K562 (cell line): ENCODE results near the gene MAST3. TPM values are rescaled to one million over a fixed set of nuclear protein-coding genes. Genes with fewer than 3 reads are reported as not detected.

ENCODE experiments used
- ATAC-seq: fragments of 200-7000 bp; cut with Tn5 transposase; 3 replicates; pipeline ENCODE4 v1.9.1; 2020; ENCODE audit warnings: moderate library complexity
- BruUV-seq: library from RNA; stranded (reverse); fragments of 400-500 nt; replicated peaks from 2 replicates; lab custom pipeline; 2021; lab: Mats Ljungman, UMichigan
- CTCF ChIA-PET: fragments of 300-600 bp; formaldehyde crosslinking; extraction: SDS; loops from one replicate; lab custom pipeline; 2021; ENCODE audit warnings: low intra/inter-chr PET ratio; lab: Yijun Ruan, JAX
- POLR2A ChIA-PET: fragments of 300-600, 350-650 bp; sonication (Branson Sonifier 250); formaldehyde crosslinking; extraction: SDS; loops from one replicate; lab custom pipeline; 2021; ENCODE audit warnings: antibody characterized with exemption, inconsistent platforms; lab: Yijun Ruan, JAX
- DNase-seq, 4 experiments: peaks; one replicate each; pipeline versions ENCODE4 v3.0.0 to v3.0.0-alpha.2; 2011 to 2018; ENCODE audit warnings: low spot score in 3 of 4, mixed read lengths in 3 of 4; ENCODE audit errors: extremely low read depth in 1 of 4
- FAIRE-seq: peaks from 2 replicates; lab custom pipeline; 2011; peaks lifted over from hg19 to GRCh38; lab: Jason Lieb, UNC
- H2AFZ ChIP-seq: 2 replicates; pipeline ENCODE4 v1.6.0; 2011; ENCODE audit warnings: low read depth, low read length, control low read depth, inconsistent platforms
- H3K27ac ChIP-seq: fragments of 200-600 bp; 3 replicates; pipeline ENCODE4 v1.8.0; 2011; ENCODE audit warnings: low read depth, mild to moderate bottlenecking, control low read depth, inconsistent platforms, low read length, moderate library complexity, mixed read lengths; ENCODE audit errors: extremely low read depth
- H3K27me3 ChIP-seq, 2 experiments: fragments of 300-600 bp in 1 of 2; 2 replicates in 1 of 2; 3 replicates in 1 of 2; pipeline versions ENCODE4 v1.6.0 to v1.8.0; 2011; ENCODE audit warnings: inconsistent platforms in 2 of 2, low read length in 2 of 2, mild to moderate bottlenecking in 1 of 2, mixed read lengths in 1 of 2, moderate library complexity in 1 of 2; ENCODE audit not compliant: control insufficient read depth in 2 of 2, insufficient read depth in 2 of 2
- H3K36me3 ChIP-seq: fragments of 300-600 bp; 3 replicates; pipeline ENCODE4 v1.8.0; 2011; ENCODE audit warnings: mild to moderate bottlenecking, low read length, inconsistent platforms; ENCODE audit not compliant: control insufficient read depth, insufficient read depth
- H3K4me1 ChIP-seq, 2 experiments: fragments of 200-600 bp in 1 of 2; replicated peaks in 1 of 2; 2 replicates in 1 of 2; 3 replicates in 1 of 2; pipeline versions ENCODE4 v1.5.1 to v1.8.0; 2011; ENCODE audit warnings: inconsistent platforms in 2 of 2, low read length in 2 of 2, mild to moderate bottlenecking in 1 of 2, mixed read lengths in 1 of 2, moderate library complexity in 1 of 2; ENCODE audit not compliant: control insufficient read depth in 2 of 2, insufficient read depth in 2 of 2
- H3K4me2 ChIP-seq: 2 replicates; pipeline ENCODE4 v1.6.1; 2011; ENCODE audit warnings: low read length, control low read depth, inconsistent platforms, mixed read lengths; ENCODE audit not compliant: insufficient read depth
- H3K4me3 ChIP-seq: fragments of 200-600 bp; sonication (generic), shearing (Covaris generic); 2 replicates; pipeline ENCODE4 v1.5.1; 2016; ENCODE audit warnings: control low read depth, inconsistent platforms
- H3K79me2 ChIP-seq: fragments of 200-600 bp; 3 replicates; pipeline ENCODE4 v1.8.0; 2011; ENCODE audit warnings: low read length, inconsistent platforms; ENCODE audit not compliant: control insufficient read depth, insufficient read depth
- H3K9ac ChIP-seq, 2 experiments: 2 replicates each; pipeline versions ENCODE4 v1.6.0 to v1.6.1; 2011; ENCODE audit warnings: low read depth in 2 of 2, low read length in 2 of 2, control low read depth in 1 of 2, inconsistent platforms in 1 of 2, mild to moderate bottlenecking in 1 of 2, mixed read lengths in 1 of 2; ENCODE audit not compliant: insufficient read depth in 1 of 2
- H3K9me1 ChIP-seq: one replicate; pipeline ENCODE4 v1.6.0; 2011; ENCODE audit warnings: inconsistent platforms, mild to moderate bottlenecking, low read length, moderate library complexity; ENCODE audit not compliant: control insufficient read depth, insufficient read depth
- H3K9me3 ChIP-seq: replicated peaks from 2 replicates; pipeline ENCODE4 v1.5.1; 2011; ENCODE audit warnings: low read depth, low read length, inconsistent platforms; ENCODE audit not compliant: control insufficient read depth, insufficient read depth
- H4K20me1 ChIP-seq: replicated peaks from 2 replicates; pipeline ENCODE4 v1.6.1; 2011; ENCODE audit warnings: low read length, inconsistent platforms, mixed read lengths; ENCODE audit not compliant: control insufficient read depth, insufficient read depth
- BCL6 ChIP-seq: fragments of 250-450 bp; sonication (Bioruptor Pico); IDR thresholded peaks from 2 replicates; pipeline ENCODE4 v1.4.0; 2020
- BCOR ChIP-seq: fragments of 450-650 bp; IDR thresholded peaks from 2 replicates; pipeline ENCODE4 v1.6.1; 2016
- CEBPG ChIP-seq, 3 experiments: fragments of 200-800 bp in 1 of 3; sonication (Bioruptor generic) in 1 of 3; sonication (generic) in 1 of 3; formaldehyde crosslinking in 1 of 3; IDR thresholded peaks in 2 of 3; conservative IDR thresholded peaks in 1 of 3; 2 replicates each; pipeline versions ENCODE4 v1.6.1 to v1.8.0; 2016 to 2022; ENCODE audit warnings: missing compliant biosample characterization in 2 of 3, missing genetic modification characterization in 2 of 3, mild to moderate bottlenecking in 1 of 3, missing genetic modification reagents in 1 of 3
- EGR1 ChIP-seq: fragments of 450-650 bp; conservative IDR thresholded peaks from 2 replicates; pipeline ENCODE4 v1.6.1; 2017; ENCODE audit warnings: mild to moderate bottlenecking
- EZH2 ChIP-seq: IDR thresholded peaks from 2 replicates; pipeline ENCODE4 v1.6.1; 2012; ENCODE audit warnings: low read depth, mild to moderate bottlenecking, inconsistent platforms, low read length, borderline replicate concordance
- PRMT5 ChIP-seq: sonication (generic); formaldehyde crosslinking; IDR thresholded peaks from 2 replicates; pipeline ENCODE4 v1.5.0; 2020; ENCODE audit warnings: missing genetic modification reagents
- RBM25 ChIP-seq: fragments of 200-400 bp; formaldehyde crosslinking; IDR thresholded peaks from 2 replicates; pipeline ENCODE4 v1.6.1; 2018; ENCODE audit warnings: low read length, low read depth, moderate library complexity; ENCODE audit not compliant: severe bottlenecking
- SMARCA5 ChIP-seq: fragments of 450-650 bp; IDR thresholded peaks from 2 replicates; pipeline ENCODE4 v1.6.1; 2016
- ZFPM2 ChIP-seq: fragments of 250-450 bp; sonication (Bioruptor Pico); IDR thresholded peaks from 2 replicates; pipeline ENCODE4 v1.5.1; 2022; ENCODE audit warnings: mild to moderate bottlenecking
- WGBS: fragments of 100-300 bp; shearing (Covaris generic); methylation state at CpG from one replicate; pipeline ENCODE4 v1.1.6; 2016; ENCODE audit warnings: low coverage, mixed read lengths; ENCODE audit not compliant: insufficient coverage; ENCODE audit errors: missing lambda C conversion rate; 5-methylcytosine and 5-hydroxymethylcytosine counted together
- in situ Hi-C: fragments of 300-500 bp; cut with MboI; formaldehyde crosslinking; loops from 4 replicates; pipeline ENCODE4 v1.15.0; 2018; ENCODE audit warnings: inconsistent platforms, mixed read lengths
- intact Hi-C: fragments of 100-400 bp; cut with micrococcal nuclease; formaldehyde crosslinking; loops from 2 replicates; pipeline ENCODE4 v1.14.2; 2022
- polyA plus RNA-seq, 8 experiments: library from polyadenylated mRNA; depleted of rRNA in 4 of 8; stranded (reverse) in 5 of 8; unstranded in 3 of 8; fragments of >200 nt; fragmentation: Nextera tagmentation in 2 of 8; fragmentation: Illumina TruSeq in 1 of 8; extraction: Ambion mirVana in 2 of 8; extraction: Trizol in 1 of 8; gene quantifications; 2 replicates each; pipeline versions ENCODE4 v1.2.1 to v1.2.3, GENCODE V29; 2011 to 2014; ENCODE audit warnings: inconsistent platforms in 1 of 8, missing spikeins in 1 of 8
- total RNA-seq, 7 experiments: library from RNA; depleted of rRNA in 6 of 7; stranded (reverse); fragments of >200 nt in 6 of 7; fragmentation: Illumina TruSeq in 2 of 7; extraction: Trizol in 2 of 7; gene quantifications; 2 replicates each; pipeline versions ENCODE4 v1.2.1 to v1.2.3, GENCODE V29; 2011 to 2021; ENCODE audit warnings: low replicate concordance in 1 of 7

The MAST3 gene
- total and polyA plus RNA-seq, 9 of the 15 experiments (the other 6 are each of a cell fraction or from before 2014, with no cell fraction given): 0.94 to 9.9 (median 2.4) TPM

- BruUV-seq: no TSS peak
- intact Hi-C loops: no loop called here
- WGBS: 43% methylated on average over 11 of the region's 11 CpGs
- no peaks in the 10 kb centered on the region for H3K9me3 ChIP-seq
- in situ Hi-C loops: no loop called here
- H2AFZ ChIP-seq: no peak overlapping the region
- no peak for TF ChIP-seq BCOR
- 0 out of 2 replicates have a peak, but pooled peaks have one; percentile 12 for TF ChIP-seq CEBPG (CRISPR knock-in tag; IDR thresholded peaks at IDR 0.05)
- no peak for TF ChIP-seq CEBPG (tag; conservative IDR thresholded peaks at IDR 0.05 in 1 of 2, IDR thresholded peaks at IDR 0.05 in 1 of 2)
- no peak for TF ChIP-seq EZH2
- TF ChIP-seq EGR1: 0 out of 2 replicates have a peak, but pooled peaks have one; percentile 16
- TF ChIP-seq BCL6 (CRISPR knock-in tag): no peak
- FAIRE-seq: no peak
- no peaks in the 10 kb centered on the region for H4K20me1 ChIP-seq
- no peaks in the 10 kb centered on the region for H3K9me1 ChIP-seq
- H3K4me3 ChIP-seq: no peak overlapping the region
- ATAC-seq: no peak
- H3K4me2 ChIP-seq: no peak overlapping the region
- no peaks in the 10 kb centered on the region for H3K36me3 ChIP-seq
- H3K79me2 ChIP-seq: no peaks in the 10 kb centered on the region
- CTCF ChIA-PET: no interaction called here
- POLR2A ChIA-PET: interaction anchor here (0.6 to 1.2 kb wide), 3 partner anchors 17 to 350 kb away, joined by 3 read pairs; partner anchors contain the start of gene IL12RB1
- H3K27me3 ChIP-seq: peaks cover 3 to 12% of the 10 kb centered on the region in 2 experiments; a peak in 1 of 5 replicates
- H3K27ac ChIP-seq: no peak overlapping the region
- H3K4me1 ChIP-seq: peaks cover 1 to 7% of the 10 kb centered on the region in 2 experiments; a peak in 4 of 5 replicates
- peak overlapping the region in 1 of 2 experiments; percentile 55; a peak in 1 of 4 replicates for H3K9ac ChIP-seq
- no peak for DNase-seq
Measured at GRCh38 chr19:18070181-18070580, 27.4 kb upstream of the MAST3 start.

GRCh38 chr19:18072335-18072734, 25.2 kb upstream of the MAST3 start:
- Histone ChIP-seq H3K27me3 (peaks cover 3 to 12% of the 10 kb centered on the region in 2 experiments; a peak in 1 of 5 replicates), H2AFZ (no peak overlapping the region), H3K4me2 (no peak overlapping the region), H3K4me3 (no peak overlapping the region), H3K79me2 (no peaks in the 10 kb centered on the region), H3K9me3 (no peaks in the 10 kb centered on the region), H3K27ac (no peak overlapping the region), H3K4me1 (peaks cover 0 to 5% of the 10 kb centered on the region in 2 experiments; a peak in 2 of 5 replicates), H3K36me3 (no peaks in the 10 kb centered on the region), H4K20me1 (no peaks in the 10 kb centered on the region), H3K9ac (no peak overlapping the region), H3K9me1 (no peaks in the 10 kb centered on the region)
- DNase-seq: no peak
- TF ChIP-seq SMARCA5 (0 out of 2 replicates have a peak, but pooled peaks have one; percentile 19), RBM25 (peak; percentile 90), PRMT5 (CRISPR knock-in tag) (no peak), ZFPM2 (CRISPR knock-in tag) (no peak)
- WGBS: 68% methylated on average over 6 of the region's 6 CpGs
- no peak for ATAC-seq
- CTCF ChIA-PET: no interaction called here
- in situ Hi-C loops: no loop called here
- intact Hi-C loops: no loop called here
- FAIRE-seq: no peak
- POLR2A ChIA-PET: interaction anchor here (0.9 kb wide), 1 partner anchor 182 kb away, joined by 3 read pairs; no protein-coding TSS in a partner anchor
- BruUV-seq: no TSS peak
